HG03135 (cell line): ENCODE measurements around the gene APLP1.
A peak's percentile ranks its signal among the peaks of the same experiment; 100 is the strongest.
"Not testable (repeated sequence)": the region's sequence is repeated elsewhere in the genome, so short reads cannot be mapped to it uniquely, and the experiment has no call there.

ENCODE experiments used
- ATAC-seq: cut with Tn5 transposase; IDR thresholded peaks from one replicate; pipeline ENCODE4 v1.9.1; 2021; ENCODE audit warnings: mild to moderate bottlenecking, moderate library complexity; ENCODE audit not compliant: unreplicated experiment

The APLP1 gene

GRCh38 chr19:35882114-35882832 is 13.9 kb downstream of the APLP1 start:
- ATAC-seq = no peak

- no peak for ATAC-seq
Observed at GRCh38 chr19:35883882-35884281, 15.5 kb downstream of the APLP1 start.

GRCh38 chr19:35885225-35885738 is 16.9 kb downstream of the APLP1 start:
- no peak for ATAC-seq

- no peak for ATAC-seq
Observed at GRCh38 chr19:35885904-35886303, 17.5 kb downstream of the APLP1 start.

GRCh38 chr19:35887197-35887596 is 18.8 kb downstream of the APLP1 start:
- no peak for ATAC-seq

GRCh38 chr19:35888398-35888797 is 20.0 kb downstream of the APLP1 start:
- ATAC-seq = no peak

GRCh38 chr19:35889370-35890112 is 21.2 kb downstream of the APLP1 start:
- ATAC-seq = no peak

GRCh38 chr19:35890113-35890650 is 21.8 kb downstream of the APLP1 start:
- no peak for ATAC-seq

GRCh38 chr19:35891819-35892218 is 23.4 kb downstream of the APLP1 start:
- ATAC-seq = not testable (repeated sequence)

GRCh38 chr19:35894342-35894741 is 26.0 kb downstream of the APLP1 start:
- ATAC-seq = no peak

- no peak for ATAC-seq
Observed at GRCh38 chr19:35895911-35896642, 27.7 kb downstream of the APLP1 start.

GRCh38 chr19:35896643-35897040 is 28.3 kb downstream of the APLP1 start:
- no peak for ATAC-seq

GRCh38 chr19:35897706-35898451 is 29.5 kb downstream of the APLP1 start:
- no peak for ATAC-seq

- no peak for ATAC-seq
Observed at GRCh38 chr19:35898499-35898809, 30.1 kb downstream of the APLP1 start.

GRCh38 chr19:35899547-35900214 is 31.3 kb downstream of the APLP1 start:
- peak; percentile 41 for ATAC-seq

- ATAC-seq = no peak
Observed at GRCh38 chr19:35901055-35901644, 32.8 kb downstream of the APLP1 start.

GRCh38 chr19:35901854-35902661 is 33.7 kb downstream of the APLP1 start, which contains the start of gene HCST:
Gene HCST, plus strand, starts transcription at chr19:35902529. Its CDS starts 65 bp downstream, at chr19:35902594.
- ATAC-seq = no peak

- no peak for ATAC-seq
Observed at GRCh38 chr19:35902870-35903475, 34.6 kb downstream of the APLP1 start.
